Measurements from ENCODE around the gene ANXA3. TPM values are rescaled to one million over a fixed set of nuclear protein-coding genes. Genes with fewer than 3 reads are reported as not detected.
A peak's percentile ranks its signal among the peaks of the same experiment; 100 is the strongest.

The ANXA3 gene
- total RNA-seq, 3 donors from 2014 or later, result 24.4 to 46.4 (median 35.5) TPM

GRCh38 chr4:78567500-78568060 is 16.0 kb downstream of the ANXA3 start:
- no peak overlapping the region for H3K4me3 ChIP-seq
- no peaks in the 10 kb centered on the region for H3K9me3 ChIP-seq
- no peaks in the 10 kb centered on the region for H3K36me3 ChIP-seq (ENCODE audit: low read depth)
- peaks cover 10% of the 10 kb centered on the region for H3K4me1 ChIP-seq (ENCODE audit: low read depth)
- ATAC-seq (no peak), DNase-seq (no peak)
- no peak for TF ChIP-seq CTCF (IDR thresholded peaks at IDR 0.05)
- intact Hi-C loops (cut with DNase I, micrococcal nuclease), result no loop called here

- intact Hi-C loops (cut with DNase I, micrococcal nuclease), result no loop called here
- H3K9me3 ChIP-seq, result no peaks in the 10 kb centered on the region
- no peak for ATAC-seq
- no peak for TF ChIP-seq CTCF (IDR thresholded peaks at IDR 0.05)
- H3K4me1 ChIP-seq (ENCODE audit: low read depth), result peaks cover 10% of the 10 kb centered on the region
- no peak for DNase-seq
- no peaks in the 10 kb centered on the region for H3K36me3 ChIP-seq (ENCODE audit: low read depth)
- no peak overlapping the region for H3K4me3 ChIP-seq
Measured at GRCh38 chr4:78568640-78569305, 17.2 kb downstream of the ANXA3 start.

- intact Hi-C loops (cut with DNase I, micrococcal nuclease), result no loop called here
- H3K36me3 ChIP-seq (ENCODE audit: low read depth), result no peaks in the 10 kb centered on the region
- no peak overlapping the region for H3K4me3 ChIP-seq
- H3K4me1 ChIP-seq (ENCODE audit: low read depth), result peaks cover 10% of the 10 kb centered on the region
- TF ChIP-seq CTCF (IDR thresholded peaks at IDR 0.05), result no peak
- H3K9me3 ChIP-seq, result no peaks in the 10 kb centered on the region
- ATAC-seq (peak; percentile 28), DNase-seq (no peak)
Measured at GRCh38 chr4:78569306-78569821, 17.8 kb downstream of the ANXA3 start.

- intact Hi-C loops (cut with DNase I, micrococcal nuclease), result no loop called here
- H3K4me1 ChIP-seq (ENCODE audit: low read depth), result peaks cover 10% of the 10 kb centered on the region
- H3K9me3 ChIP-seq, result no peaks in the 10 kb centered on the region
- no peak for DNase-seq
- no peaks in the 10 kb centered on the region for H3K36me3 ChIP-seq (ENCODE audit: low read depth)
- TF ChIP-seq CTCF (IDR thresholded peaks at IDR 0.05), result no peak
- no peak for ATAC-seq
- no peak overlapping the region for H3K4me3 ChIP-seq
Measured at GRCh38 chr4:78570117-78570516, 18.5 kb downstream of the ANXA3 start.

- TF ChIP-seq CTCF (IDR thresholded peaks at IDR 0.05), result no peak
- ATAC-seq (no peak), DNase-seq (no peak)
- Histone ChIP-seq H3K4me1 (ENCODE audit: low read depth) (peaks cover 8% of the 10 kb centered on the region), H3K9me3 (no peaks in the 10 kb centered on the region), H3K4me3 (no peak overlapping the region), H3K36me3 (ENCODE audit: low read depth) (no peaks in the 10 kb centered on the region)
- intact Hi-C loops (cut with DNase I, micrococcal nuclease), result no loop called here
Measured at GRCh38 chr4:78571804-78572203, 20.2 kb downstream of the ANXA3 start.

All from mucosa of descending colon (tissue), 3 donors.